Prostate gland (tissue), 2 donors: Measurements from ENCODE around the gene COL4A5.

Experiments
- POLR2A ChIP-seq: fragments of 450-650 bp; IDR thresholded peaks from one replicate; pipeline ENCODE4 v1.6.1; 2016; ENCODE audit warnings: antibody characterized with exemption, mild to moderate bottlenecking
- TF ChIP-seq, protein P1 (sequence below), 4 experiments: fragments of 200-600 bp in 2 of 4; fragments of 450-650 bp in 2 of 4; sonication (generic) in 2 of 4; IDR thresholded peaks; 1 replicate in 3 of 4; 2 replicates in 1 of 4; pipeline ENCODE4 v1.5.1; 2016 to 2019; ENCODE audit warnings: antibody characterized with exemption in 4 of 4, mild to moderate bottlenecking in 2 of 4, moderate library complexity in 2 of 4

- TF ChIP-seq, protein P1, sequence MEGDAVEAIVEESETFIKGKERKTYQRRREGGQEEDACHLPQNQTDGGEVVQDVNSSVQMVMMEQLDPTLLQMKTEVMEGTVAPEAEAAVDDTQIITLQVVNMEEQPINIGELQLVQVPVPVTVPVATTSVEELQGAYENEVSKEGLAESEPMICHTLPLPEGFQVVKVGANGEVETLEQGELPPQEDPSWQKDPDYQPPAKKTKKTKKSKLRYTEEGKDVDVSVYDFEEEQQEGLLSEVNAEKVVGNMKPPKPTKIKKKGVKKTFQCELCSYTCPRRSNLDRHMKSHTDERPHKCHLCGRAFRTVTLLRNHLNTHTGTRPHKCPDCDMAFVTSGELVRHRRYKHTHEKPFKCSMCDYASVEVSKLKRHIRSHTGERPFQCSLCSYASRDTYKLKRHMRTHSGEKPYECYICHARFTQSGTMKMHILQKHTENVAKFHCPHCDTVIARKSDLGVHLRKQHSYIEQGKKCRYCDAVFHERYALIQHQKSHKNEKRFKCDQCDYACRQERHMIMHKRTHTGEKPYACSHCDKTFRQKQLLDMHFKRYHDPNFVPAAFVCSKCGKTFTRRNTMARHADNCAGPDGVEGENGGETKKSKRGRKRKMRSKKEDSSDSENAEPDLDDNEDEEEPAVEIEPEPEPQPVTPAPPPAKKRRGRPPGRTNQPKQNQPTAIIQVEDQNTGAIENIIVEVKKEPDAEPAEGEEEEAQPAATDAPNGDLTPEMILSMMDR (IDR thresholded peaks at IDR 0.05), result no peak
- TF ChIP-seq POLR2A, result no peak
Measured at GRCh38 chrX:108696690-108697089, 257.1 kb downstream of the COL4A5 start.
